WERI-Rb-1 (cell line): ENCODE results near the gene ZNF592.
A peak's percentile ranks its signal among the peaks of the same experiment; 100 is the strongest.

ENCODE experiments used
- DNase-seq: peaks from one replicate; pipeline ENCODE4 v3.0.0-alpha.2; 2020
- H3K27ac ChIP-seq: fragments of 250-450 bp; sonication (Bioruptor Pico); 2 replicates; pipeline ENCODE4 v1.5.1; 2020; ENCODE audit warnings: mild to moderate bottlenecking, moderate library complexity
- H3K27me3 ChIP-seq: fragments of 250-450 bp; sonication (Bioruptor Pico); 2 replicates; pipeline ENCODE4 v1.5.1; 2021; ENCODE audit warnings: mild to moderate bottlenecking, low read depth, moderate library complexity; ENCODE audit not compliant: insufficient read depth, severe bottlenecking
- H3K36me3 ChIP-seq: fragments of 250-450 bp; sonication (Bioruptor Pico); 2 replicates; pipeline ENCODE4 v1.5.1; 2020; ENCODE audit warnings: mild to moderate bottlenecking, moderate library complexity
- H3K4me3 ChIP-seq: 2 replicates; pipeline ENCODE4 v1.5.1; 2011; ENCODE audit warnings: low read depth, mild to moderate bottlenecking, control low read depth, low read length
- H3K9me3 ChIP-seq: fragments of 250-450 bp; sonication (Bioruptor Pico); 2 replicates; pipeline ENCODE4 v1.5.1; 2021; ENCODE audit warnings: mild to moderate bottlenecking, moderate library complexity; ENCODE audit not compliant: severe bottlenecking
- CTCF ChIP-seq: IDR thresholded peaks from 2 replicates; pipeline ENCODE4 v1.5.1; 2011; ENCODE audit warnings: low read depth, mild to moderate bottlenecking, control low read depth, inconsistent platforms, low read length

ZNF592 gene

DNA sequence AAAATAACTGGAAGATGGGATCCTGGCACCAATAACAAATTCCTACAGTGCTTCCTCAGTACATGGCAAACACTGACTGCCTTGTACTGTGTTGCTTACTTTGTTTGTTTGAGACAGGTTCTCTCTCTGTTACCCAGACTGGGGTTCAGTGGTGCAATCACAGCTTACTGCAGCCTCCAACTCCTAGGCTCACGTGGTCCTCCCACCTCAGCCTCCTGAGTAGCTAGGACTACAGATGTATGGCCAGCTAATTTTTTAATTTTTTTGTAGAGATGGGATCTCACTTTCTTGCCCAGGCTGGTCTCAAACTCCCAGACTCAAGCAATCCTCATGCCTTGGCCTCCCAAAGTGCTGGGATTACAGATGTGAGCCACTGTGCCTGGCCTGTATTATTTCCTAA is 65.0 kb downstream of the ZNF592 start:
- no peak for TF ChIP-seq CTCF
- Histone ChIP-seq H3K36me3 (no peaks in the 10 kb centered on the region; the same call in 1 of the 2 replicates), H3K27me3 (no peaks in the 10 kb centered on the region), H3K9me3 (no peaks in the 10 kb centered on the region), H3K4me3 (no peak overlapping the region), H3K27ac (no peak overlapping the region)
- DNase-seq, result no peak

GRCh38 chr15:84813931-84814330 is 65.5 kb downstream of the ZNF592 start:
- Histone ChIP-seq H3K9me3 (no peaks in the 10 kb centered on the region), H3K4me3 (no peak overlapping the region), H3K27ac (no peak overlapping the region), H3K27me3 (no peaks in the 10 kb centered on the region), H3K36me3 (no peaks in the 10 kb centered on the region; the same call in 1 of the 2 replicates)
- no peak for DNase-seq
- no peak for TF ChIP-seq CTCF

DNA sequence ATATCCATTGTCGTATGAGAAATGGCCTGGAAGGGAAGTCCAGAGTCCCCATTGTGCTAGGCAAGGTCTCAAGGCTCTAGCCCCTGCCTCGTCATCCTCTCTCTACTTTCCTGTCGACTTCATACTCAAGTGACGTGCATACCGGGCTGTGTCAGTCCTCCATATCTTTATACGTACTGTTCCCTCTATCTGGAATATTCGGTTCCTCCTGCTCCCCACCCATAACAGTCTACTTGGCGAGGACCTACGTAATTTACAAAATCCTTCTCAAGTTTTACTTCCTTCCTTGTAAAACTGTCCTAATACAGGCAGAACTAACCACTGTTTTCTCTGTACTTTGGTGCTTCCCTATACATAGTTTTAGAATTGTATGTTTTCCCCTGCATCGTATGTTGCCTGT is 66.5 kb downstream of the ZNF592 start:
- no peak for DNase-seq
- Histone ChIP-seq H3K9me3 (no peaks in the 10 kb centered on the region), H3K27me3 (no peaks in the 10 kb centered on the region), H3K27ac (no peak overlapping the region), H3K4me3 (no peak overlapping the region), H3K36me3 (no peaks in the 10 kb centered on the region; the same call in 1 of the 2 replicates)
- no peak for TF ChIP-seq CTCF

- Histone ChIP-seq H3K36me3 (peaks cover 8% of the 10 kb centered on the region), H3K4me3 (peak within 1 kb of the TSS; percentile 53), H3K9me3 (no peaks in the 10 kb centered on the region), H3K27me3 (no peaks in the 10 kb centered on the region), H3K27ac (peak within 1 kb of the TSS; percentile 90)
- TF ChIP-seq CTCF, result peak; percentile 22; the same call in 1 of the 2 replicates
- peak; percentile 87 for DNase-seq
Observed at GRCh38 chr15:84816694-84817465, 68.5 kb downstream of the ZNF592 start, which contains the start of gene ALPK3. ALPK3 (plus strand) TSS chr15:84817356; CDS start chr15:84817453, 97 bp downstream.

DNA sequence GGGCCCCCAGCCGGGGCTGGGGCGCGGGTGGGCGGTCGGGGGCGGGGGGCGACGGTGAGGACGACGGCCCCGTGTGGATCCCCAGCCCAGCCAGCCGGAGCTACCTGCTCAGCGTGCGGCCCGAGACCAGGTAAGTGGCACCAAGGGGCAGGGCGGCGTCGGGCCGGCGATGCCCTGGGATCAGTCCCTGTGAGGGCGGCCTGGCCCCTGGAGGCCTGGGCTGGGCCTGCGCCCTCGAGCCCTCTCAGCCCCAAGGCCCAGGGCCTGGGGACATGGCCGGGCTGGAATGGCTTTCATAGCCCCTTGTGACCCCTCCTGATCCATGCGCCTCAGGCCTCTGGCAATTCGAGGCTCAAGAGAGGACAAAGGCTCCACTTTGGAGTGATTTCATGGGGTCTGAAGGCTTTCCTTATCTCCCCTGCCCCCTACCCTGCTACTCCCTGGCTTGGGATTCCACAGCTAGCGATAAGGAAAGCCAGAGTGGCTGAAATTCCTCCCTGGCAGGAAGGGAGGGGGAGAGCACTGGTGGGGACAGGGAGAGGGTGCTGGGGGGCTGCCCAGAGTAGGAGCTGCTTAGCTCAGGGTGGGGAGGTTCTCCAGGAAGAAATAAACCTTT is 69.2 kb downstream of the ZNF592 start:
- Histone ChIP-seq H3K27ac (peak overlapping the region; percentile 90), H3K36me3 (peaks cover 12% of the 10 kb centered on the region), H3K27me3 (no peaks in the 10 kb centered on the region), H3K9me3 (no peaks in the 10 kb centered on the region), H3K4me3 (peak overlapping the region; percentile 51)
- peak; percentile 43 for DNase-seq
- no peak for TF ChIP-seq CTCF
